Activated naive CD4-positive, alpha-beta T cell (primary cell): ENCODE measurements around the gene TBX1.
A peak's percentile ranks its signal among the peaks of the same experiment; 100 is the strongest.

Experiments used
- DNase-seq, 4 experiments: peaks; one replicate each; lab custom pipeline; 2025; lab: John Stamatoyannopoulos, UW

TBX1 gene

DNA sequence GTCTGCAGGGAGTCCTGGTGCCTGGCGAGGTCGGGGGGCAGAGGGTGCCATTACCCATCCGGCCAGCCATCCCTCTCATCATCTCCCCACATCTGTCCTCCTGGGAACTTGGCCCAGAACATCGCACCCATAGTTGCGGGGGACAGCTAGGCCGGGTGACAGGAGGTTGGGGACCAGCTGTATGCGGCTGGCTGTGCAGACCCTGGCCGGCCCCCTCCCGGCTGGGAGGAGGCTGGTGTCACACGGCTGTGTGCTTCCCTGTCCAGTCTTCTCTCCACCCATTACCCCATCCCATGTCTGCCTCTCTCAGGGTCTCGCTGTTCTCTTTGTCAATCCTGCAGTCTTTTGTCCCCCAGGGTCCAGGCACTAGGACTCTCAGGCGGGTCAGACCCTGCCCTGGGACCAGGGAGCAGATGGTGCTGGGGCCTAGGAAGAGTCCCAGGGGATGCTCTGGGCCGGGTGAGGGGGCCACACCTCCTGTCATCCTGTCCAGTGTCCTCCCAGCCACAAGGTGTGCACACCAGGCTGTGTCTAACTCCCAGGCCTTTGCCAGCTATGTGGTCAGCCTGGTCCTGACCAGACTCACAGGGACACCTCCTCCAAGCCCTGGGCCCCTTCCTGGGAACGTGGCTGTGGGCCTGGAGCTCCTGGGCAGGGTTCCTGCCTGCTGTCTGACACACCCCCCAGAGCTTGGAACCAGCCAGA, 6.4 kb upstream of the TBX1 start:
- DNase-seq, result no peak

DNA sequence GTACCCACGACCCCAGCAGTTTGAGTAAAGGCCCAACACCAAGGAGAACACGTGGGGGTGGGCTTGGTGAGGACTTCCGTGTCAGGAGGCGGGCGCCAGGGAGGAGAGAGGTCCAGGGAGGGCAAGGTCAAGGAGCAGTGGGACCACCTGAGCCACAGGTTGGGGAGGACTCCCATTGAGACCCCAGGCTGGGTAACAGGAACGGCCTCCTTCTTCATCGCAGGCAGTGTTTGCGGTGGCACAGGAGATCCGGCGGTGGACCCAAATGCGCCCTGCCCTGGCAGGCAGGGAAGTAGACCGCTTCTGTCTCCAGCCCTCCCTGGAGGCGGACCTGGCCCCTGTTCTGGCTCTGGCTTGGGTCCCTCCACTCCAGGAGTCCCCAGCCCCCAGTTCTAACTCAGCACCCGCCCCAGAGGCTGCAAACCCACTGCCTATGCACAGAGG, 5.9 kb upstream of the TBX1 start:
- no peak for DNase-seq

DNA sequence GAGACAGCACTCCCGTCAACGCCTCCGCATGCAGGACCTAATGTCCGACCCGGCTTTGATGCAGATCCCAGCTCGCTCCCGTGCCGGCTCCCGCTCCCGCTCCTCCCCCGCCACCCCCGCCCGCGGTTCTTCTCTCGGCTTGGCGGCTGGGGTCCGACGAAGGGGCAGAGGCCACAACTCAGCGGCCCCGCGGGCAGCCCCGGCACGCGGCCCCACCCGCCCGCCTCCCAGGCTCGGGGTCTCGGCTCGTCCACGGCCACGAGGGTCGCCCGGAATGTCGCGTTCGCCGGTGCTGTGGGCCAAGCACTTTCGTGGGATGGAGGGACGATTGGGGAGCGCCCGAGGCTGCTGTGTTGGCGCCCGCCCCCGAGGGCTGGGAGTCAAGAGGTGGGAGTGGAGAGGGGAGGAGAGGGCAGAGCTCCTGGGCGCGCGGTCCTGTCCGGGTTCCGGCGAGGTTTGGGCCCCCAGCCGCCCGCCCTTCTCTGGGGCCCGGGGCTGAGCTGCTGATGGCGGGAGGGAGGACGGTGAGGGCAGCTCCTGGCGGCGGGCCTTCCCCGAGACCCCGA, 5.3 kb upstream of the TBX1 start:
- DNase-seq, result no peak

DNA sequence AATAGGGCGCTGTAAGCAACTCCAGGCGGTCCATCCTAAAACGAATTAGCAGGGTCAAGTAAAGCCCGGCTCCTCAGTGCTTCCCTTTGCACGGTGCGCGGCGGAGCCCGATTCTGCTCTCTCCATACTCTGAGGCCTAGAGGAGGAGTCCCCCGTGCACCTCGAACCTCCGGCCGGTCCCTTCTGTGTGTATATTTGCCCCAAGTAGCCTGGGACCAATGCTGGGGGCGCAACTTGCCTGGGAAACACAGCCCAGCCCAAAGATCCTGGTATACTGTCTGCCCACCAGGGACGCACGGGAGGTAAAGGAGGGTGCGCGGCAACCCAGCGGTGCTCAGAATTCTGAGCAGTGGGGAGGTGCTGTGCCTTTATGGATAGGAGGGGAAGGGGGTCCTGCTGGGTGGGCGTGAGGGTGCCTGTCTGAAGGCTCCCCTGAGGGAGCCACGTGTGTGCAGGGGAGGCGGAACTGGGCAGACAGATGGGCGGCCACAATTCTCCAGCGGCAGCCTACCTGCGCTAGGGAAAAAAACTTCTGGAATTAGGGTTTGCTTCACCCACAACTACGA, 4.8 kb upstream of the TBX1 start:
- DNase-seq, result no peak

DNA sequence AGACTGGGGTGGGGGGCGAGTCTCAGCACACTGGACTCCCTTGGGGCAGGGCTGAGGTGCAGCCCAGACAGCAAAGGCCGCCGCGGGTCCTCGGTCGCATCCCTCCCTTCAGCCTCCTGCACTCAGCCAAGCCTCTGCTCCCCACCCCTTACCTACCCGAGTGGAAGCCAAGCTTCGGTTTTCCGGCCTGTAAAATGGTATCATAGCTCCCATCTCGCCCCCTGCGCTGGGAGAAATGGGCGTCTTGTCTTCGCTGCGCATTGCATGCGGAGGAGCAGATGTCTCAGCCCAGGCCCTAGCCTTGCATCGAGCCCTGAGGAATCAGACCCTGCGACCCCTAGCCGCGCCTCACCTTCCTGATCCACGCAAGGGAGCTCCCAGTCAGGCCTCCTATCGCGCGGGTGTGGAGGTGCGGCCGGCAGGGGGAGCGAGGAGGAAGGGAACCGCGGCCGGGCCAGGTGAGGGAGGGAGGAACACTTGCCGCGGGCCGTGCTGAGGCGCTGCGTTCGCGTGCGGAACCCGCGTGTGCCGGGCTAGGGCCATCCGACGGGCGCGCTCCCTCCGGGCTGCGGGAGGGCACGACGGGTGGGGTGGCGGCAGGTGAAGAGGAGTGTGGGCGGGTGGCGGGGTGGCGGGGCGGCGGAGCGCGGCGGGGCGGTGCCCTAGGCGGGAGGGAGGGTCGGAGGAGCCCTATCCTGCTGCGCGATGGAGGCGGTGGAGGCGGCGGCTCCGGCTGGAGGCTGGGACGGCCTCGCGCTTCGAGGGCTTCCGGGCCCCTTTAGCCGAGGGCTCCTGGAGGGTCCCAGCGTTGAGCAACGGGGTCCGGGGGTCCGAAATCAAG, 4.1 kb upstream of the TBX1 start:
- DNase-seq, result peak in 3 of 4 experiments; percentile 20 to 73 (median 56)

DNA sequence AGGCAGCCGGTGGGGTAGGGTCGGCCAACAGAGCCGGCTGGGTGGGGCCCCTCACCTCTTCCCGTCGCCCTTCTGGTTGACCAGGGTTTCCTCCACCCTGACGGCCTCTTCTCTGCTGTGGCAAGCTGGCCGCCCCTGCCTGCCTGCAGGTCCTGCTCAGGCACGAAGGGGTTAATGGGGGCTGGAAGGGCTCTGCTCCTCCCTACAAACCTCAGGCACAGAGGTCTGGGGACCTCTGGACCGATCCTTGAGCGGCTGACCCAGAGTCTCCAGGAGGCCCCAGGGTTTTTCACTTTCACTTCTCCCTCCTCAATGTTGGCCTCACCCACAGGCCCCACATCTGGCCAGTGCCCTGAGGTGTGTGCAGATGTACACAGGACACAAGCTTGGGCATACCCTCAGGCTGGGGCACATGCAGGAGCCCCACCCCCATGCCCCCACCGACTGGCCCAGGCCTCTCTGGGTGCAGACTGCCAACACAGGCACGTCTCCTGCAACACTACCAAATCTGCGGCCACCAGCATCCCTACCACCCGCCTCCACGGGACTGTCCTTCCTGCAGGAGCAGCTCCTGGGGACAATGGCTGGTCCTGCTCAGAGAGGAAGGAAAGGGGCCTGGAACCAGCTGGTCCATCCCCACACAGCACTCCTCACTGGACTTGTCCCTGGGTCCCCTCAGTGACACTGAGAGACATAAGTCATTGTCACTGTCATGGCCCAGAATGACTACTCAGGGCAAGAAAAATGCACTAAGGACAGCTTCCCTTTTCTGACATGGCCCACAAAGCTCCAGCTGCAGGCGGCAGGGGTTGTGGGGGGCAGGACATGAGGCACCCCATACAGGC, 3.2 kb upstream of the TBX1 start:
- DNase-seq, result no peak

DNA sequence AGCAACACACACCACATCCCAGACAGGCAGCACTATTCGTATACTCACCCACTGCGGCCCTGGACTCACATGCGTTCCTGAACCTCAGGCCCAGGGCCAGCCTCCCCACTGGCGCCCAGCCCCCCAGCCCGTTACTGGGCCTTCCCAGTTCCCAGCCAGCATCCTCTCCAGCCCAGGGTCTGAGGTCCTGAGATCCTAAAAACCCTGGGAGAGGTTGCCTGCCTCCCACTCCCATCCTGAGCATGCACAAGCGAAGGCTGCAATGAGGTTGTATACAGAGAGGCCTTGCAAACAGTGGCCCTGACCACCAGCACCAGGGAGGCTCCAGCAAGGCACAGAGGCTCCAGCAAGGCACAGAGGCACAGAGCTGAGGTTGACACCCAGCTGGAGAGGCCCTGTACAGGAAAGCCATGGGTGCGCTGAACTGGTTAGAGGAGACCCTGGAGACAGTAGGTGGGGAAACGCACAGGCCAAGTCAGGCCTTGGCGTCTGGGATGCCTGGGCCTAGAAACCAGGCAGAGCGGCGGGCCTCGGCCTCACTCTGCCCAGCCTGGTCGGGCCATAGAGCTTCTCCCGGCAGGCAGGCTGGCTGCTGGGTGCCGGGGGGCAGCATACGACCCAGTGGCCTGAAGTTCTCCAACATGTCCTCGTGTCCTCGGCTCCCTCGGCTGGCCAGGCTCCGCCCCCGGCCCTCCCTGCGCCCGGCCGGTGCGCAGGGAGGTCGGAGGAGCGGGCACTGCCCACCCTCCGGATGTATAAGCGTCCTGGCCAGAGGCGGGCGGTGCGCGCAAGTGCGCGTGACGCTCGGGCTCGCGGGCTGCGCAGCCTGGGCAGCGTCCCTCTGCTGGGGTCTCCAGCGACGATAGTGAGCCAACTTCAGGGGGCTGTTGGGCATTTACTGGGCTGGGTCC, 2.3 kb upstream of the TBX1 start:
- no peak for DNase-seq

DNA sequence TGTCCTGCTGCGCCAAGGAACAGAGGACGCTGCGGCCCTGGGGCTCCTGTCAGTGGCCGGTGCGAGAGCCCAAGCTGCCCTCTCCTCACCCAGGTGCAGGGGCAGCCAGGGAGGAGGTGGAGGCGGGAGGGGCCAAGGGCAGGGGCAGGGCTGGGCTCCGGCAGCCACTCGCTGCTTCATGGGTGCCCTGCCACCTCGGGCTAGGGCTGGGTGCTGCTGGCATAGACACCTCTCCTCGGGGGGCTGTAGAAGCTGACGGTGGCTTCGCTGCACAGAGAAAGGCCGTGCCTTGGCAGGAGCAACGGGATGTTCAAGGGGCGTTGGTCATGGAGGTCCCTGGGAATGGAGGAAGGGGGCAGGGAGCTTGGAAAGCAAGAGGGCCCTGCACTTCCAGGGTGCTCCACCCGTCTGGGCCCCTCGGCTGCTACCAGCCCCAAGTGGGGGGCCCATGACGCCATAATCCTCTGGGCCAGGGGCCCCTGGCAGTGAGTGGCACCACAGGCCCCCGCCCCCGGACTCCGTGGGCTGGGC, 1.6 kb upstream of the TBX1 start:
- no peak for DNase-seq

DNA sequence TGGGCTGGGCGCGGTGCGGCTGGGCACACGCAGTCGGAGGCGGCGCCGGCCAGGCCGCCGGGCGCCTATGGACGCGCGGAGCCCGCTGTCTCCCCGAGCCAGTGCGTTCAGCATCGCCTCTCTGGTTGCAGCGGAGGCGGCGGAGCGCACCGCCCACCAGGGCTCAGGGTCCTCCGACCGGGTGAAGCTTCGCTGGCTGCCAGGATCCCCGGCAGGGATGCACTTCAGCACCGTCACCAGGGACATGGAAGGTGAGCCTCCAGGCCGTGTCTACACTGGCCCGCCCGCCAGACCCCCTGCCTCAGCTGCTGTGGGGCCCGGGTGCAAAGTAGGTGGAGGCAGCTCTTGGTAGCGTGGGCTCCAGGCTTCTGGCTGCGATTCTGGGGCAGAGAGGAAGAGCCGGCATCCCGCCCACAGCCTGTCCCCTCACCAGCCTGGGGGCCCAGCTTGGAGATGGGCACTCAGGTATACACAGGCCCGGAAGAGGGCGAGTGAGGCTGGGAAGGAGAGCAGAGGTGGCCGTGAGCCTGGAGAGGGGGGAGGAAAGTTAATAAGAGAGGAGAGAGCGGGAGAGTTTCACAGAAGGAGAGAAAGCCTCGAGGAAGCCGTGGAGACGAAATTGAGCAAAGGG, 1.0 kb upstream of the TBX1 start:
- DNase-seq, result no peak

DNA sequence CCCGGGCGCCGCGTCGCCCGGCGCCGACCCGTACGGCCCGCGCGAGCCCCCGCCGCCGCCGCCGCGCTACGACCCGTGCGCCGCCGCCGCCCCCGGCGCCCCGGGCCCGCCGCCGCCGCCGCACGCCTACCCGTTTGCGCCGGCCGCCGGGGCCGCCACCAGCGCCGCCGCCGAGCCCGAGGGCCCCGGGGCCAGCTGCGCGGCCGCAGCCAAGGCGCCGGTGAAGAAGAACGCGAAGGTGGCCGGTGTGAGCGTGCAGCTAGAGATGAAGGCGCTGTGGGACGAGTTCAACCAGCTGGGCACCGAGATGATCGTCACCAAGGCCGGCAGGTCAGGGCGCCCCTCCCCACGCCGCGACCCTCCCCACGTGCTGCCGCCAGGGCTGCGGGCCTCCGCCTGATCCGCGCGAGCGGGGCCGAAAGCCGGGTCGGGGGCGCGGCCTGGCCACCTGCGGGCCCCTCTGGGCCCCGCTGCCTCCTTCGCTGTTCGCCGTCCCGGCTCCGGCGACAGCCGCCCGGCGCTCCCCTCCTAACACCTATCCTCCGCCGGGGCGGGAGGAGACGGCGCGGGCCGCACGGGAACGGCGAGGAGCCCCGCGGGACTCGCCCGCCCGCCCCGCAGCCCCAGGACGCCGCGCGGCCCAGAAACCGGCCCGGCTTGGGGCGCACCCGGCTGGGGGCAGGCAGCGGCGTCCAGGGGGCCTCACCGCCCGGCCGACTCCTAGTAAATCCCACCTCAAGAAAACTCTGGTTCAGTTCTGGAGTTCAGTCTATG, 560 bp downstream of the TBX1 start:
- no peak for DNase-seq

DNA sequence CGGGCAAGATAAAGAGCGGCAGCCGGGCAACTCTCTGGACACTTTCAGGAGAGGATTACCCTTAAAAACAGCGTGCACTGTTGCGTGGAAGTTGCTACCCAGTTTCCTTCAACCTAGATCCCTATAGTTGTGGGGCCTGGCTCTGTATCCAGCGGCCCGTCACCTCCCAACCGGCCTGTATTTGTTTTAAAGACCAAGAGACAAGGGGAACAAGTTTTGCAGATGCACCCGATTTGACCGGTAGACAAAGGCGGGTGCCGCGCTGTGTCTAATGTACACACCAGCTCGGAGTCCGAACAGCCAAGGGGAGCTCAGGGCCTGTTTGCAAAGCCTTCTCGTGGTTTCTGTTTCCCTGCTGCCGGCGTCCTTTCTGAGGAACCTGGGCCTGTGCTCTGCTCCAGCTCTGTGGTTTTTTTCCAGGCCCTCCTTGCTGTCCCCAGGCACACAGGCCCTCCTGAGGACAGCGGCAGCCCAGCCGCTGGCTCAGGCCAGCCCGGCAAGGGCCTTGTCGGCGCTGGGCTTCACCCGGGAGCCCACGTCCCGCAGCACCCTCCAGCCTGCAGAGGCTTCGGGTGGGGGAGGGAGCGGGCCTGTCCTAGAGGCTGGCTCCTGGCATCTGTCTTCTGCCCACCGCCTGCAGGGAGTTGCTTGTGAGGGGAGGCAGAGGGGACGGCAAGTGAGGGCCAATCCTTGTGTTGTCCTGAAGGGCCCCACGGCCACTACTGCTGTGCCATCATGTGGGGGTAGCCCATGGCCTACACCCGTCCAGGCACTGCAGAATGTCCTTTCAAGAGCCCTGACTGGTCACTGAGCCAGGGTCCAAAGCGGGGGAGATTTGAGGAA, 1.4 kb downstream of the TBX1 start:
- DNase-seq, result no peak

DNA sequence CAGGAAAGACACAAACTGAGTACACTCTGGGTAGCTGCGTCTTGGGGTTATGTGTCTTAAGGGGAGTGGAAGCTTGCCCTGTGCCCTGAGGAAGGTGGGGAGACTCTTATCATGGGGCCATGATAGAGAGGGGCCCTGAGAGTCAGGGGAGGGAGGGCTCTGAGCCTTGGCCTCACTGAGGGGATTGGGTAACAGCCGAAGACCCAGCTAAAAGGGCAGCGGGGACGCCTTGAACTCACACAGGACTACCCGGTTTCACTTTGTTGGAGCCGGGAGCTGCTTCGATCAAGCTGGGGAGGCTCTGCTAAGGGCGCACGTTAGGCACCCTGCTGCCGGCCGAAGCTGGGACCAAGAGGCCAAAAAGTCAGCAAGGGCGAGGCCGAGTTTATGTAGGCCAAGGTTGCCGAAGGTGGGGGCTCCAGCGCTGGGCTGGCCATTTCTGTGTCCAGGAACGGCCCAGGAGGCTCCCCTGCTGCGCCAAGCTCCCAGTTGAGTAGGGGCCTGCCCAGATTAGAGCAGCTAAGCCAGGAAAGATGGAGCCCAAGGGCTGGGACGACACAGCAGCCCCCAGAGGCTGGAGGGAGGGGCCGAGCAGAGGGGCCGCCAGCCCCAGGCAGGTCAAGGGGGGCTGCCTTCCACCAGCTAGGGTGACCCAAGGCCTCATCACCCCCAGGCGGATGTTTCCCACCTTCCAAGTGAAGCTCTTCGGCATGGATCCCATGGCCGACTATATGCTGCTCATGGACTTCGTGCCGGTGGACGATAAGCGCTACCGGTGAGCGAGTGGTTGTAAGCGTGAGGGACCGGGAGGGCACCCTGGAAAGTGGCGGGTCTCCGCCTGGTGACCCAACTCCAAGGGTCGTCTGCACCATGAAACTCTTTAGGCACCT, 2.2 kb downstream of the TBX1 start:
- DNase-seq, result no peak

DNA sequence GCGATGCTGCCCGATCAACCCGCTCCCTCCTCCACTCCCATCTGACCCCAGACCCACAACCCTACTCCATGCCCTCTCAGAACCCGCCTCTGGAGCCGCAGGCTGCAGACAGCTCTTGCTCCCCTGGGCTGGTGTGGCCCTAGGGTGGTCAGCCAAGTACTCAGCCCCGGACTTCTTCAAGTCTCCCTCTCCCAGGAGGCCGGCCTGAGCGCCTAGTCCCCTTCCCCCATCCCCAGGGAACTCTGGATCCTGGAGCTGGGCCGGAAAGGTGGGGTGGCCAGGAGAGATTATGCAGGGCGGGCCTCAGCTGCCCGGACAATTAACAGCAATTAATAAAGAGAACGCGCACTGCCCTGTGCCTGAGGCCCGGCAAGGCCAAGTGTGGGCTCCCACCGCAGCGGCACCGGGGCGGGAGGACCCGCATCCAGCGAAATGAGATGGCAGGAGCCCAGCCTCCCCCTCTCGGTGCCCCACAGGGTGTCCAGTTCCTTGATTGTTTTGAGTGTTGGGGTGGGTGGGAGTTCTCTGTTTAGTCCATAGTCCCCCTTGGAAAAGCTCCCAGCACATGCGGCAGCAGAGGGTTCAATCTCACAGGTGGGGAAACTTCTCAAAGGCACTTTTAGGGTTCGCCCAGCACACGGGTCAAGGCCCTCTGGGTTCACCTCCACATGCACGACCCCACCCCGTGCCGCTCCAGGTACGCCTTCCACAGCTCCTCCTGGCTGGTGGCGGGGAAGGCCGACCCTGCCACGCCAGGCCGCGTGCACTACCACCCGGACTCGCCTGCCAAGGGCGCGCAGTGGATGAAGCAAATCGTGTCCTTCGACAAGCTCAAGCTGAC, 3.1 kb downstream of the TBX1 start:
- DNase-seq, result no peak

DNA sequence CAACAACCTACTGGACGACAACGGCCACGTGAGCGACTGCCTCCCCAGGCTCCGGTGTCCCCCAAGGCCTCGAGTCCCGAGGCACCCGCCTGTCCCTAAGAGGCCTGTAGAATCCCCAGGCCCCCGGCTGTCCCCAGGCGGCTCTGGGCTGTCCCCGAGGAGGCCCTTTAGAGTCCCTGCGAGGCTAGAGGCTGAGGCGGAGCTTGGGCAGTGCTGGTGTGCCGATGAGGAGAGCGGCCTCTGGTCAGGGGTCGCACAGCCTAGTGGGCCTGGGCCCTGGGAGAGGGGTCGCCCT, 3.7 kb downstream of the TBX1 start:
- DNase-seq, result no peak

DNA sequence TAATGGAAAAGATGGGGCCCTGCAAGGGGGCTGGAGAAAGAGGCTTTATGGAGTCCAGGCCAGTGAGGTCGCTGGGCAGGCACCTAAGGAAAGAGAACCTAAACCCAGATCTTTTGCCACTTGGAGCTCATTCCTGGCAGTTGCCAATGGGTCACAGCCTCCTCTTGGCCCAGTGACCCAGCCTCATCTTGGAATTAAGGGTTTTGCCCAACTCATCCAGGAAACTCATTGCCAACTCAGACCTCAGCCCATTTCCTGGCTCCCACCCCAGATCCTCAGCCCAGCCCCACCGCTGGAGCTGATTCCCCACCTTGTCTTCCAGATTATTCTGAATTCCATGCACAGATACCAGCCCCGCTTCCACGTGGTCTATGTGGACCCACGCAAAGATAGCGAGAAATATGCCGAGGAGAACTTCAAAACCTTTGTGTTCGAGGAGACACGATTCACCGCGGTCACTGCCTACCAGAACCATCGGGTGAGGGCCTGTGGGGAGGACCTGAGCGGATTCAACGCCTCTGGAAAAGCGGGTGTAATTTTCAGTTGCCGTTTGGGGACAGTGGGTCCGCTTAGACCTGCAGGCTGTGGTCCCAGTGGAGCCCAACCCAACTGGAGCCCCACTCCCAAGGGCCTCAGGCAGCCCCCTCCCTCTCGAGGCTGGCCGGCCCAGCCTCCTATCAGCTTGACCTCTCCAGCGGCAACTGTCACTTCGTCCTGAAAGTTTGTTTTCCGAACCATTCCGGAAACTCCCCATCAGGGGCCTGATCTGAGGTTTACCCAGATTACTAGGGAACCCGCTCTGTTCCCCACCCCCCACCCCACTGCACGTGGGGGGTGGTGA, 4.3 kb downstream of the TBX1 start:
- DNase-seq, result no peak
